GM08714 (cell line): Measurements from ENCODE around the gene PGGHG.
"Not testable (repeated sequence)": the region's sequence is repeated elsewhere in the genome, so short reads cannot be mapped to it uniquely, and the experiment has no call there.

Experiments used
- H3K4me3 ChIP-seq: fragments of 200-500 bp; sonication (Bioruptor generic); 2 replicates; pipeline ENCODE4 v1.5.1; 2014; ENCODE audit warnings: mild to moderate bottlenecking, low read length, inconsistent platforms
- ZNF274 ChIP-seq: IDR thresholded peaks from 2 replicates; pipeline ENCODE4 v1.6.1; 2012; ENCODE audit warnings: mild to moderate bottlenecking, low read depth, low read length

The PGGHG gene

GRCh38 chr11:306645-307371 lies 17.9 kb downstream of the PGGHG start:
- no peak overlapping the region for H3K4me3 ChIP-seq

GRCh38 chr11:307766-308708 lies 19.1 kb downstream of the PGGHG start, which contains the start of gene IFITM2:
Gene IFITM2, plus strand, starts transcription at chr11:307816. Its CDS starts 377 bp downstream, at chr11:308193.
- H3K4me3 ChIP-seq: peak within 1 kb of the TSS; percentile 54; the same call in 1 of the 2 replicates

More at GRCh38 chr11:306645-307371, 17.9 kb downstream of the PGGHG start:
- no peak for TF ChIP-seq ZNF274

- H3K4me3 ChIP-seq: peak overlapping the region; percentile 54; the same call in 1 of the 2 replicates
Observed at GRCh38 chr11:308740-309665, 20.1 kb downstream of the PGGHG start.

GRCh38 chr11:309979-310572 lies 21.1 kb downstream of the PGGHG start:
- peak overlapping the region; percentile 37; the same call in 1 of the 2 replicates for H3K4me3 ChIP-seq

GRCh38 chr11:311013-311748 lies 22.3 kb downstream of the PGGHG start:
- H3K4me3 ChIP-seq: not testable (repeated sequence)

- H3K4me3 ChIP-seq: peak overlapping the region; percentile 0; the same call in 1 of the 2 replicates
- no peak for TF ChIP-seq ZNF274
Observed at GRCh38 chr11:312092-312816, 23.3 kb downstream of the PGGHG start.

GRCh38 chr11:313304-313786 lies 24.4 kb downstream of the PGGHG start:
- no peak for TF ChIP-seq ZNF274
- peak overlapping the region; percentile 90; the same call in 1 of the 2 replicates for H3K4me3 ChIP-seq

GRCh38 chr11:313787-314553 lies 25.0 kb downstream of the PGGHG start, which contains the start of gene IFITM1:
Gene IFITM1, plus strand, starts transcription at chr11:314040. Its CDS starts 131 bp downstream, at chr11:314171.
- H3K4me3 ChIP-seq: peak within 1 kb of the TSS; percentile 90; the same call in 1 of the 2 replicates
- no peak for TF ChIP-seq ZNF274

GRCh38 chr11:314554-314875 lies 25.6 kb downstream of the PGGHG start:
- peak overlapping the region; percentile 90; the same call in 1 of the 2 replicates for H3K4me3 ChIP-seq

- no peak for TF ChIP-seq ZNF274
Observed at GRCh38 chr11:315051-315481, 26.1 kb downstream of the PGGHG start.

GRCh38 chr11:315516-315994 lies 26.6 kb downstream of the PGGHG start:
- peak overlapping the region; percentile 90; the same call in 1 of the 2 replicates for H3K4me3 ChIP-seq
- no peak for TF ChIP-seq ZNF274

More at GRCh38 chr11:315051-315481, 26.1 kb downstream of the PGGHG start:
- H3K4me3 ChIP-seq: peak overlapping the region; percentile 90; the same call in 1 of the 2 replicates
